AG20443 (cell line): ENCODE measurements around the gene CNIH1.

Source experiments
- DNase-seq: peaks from one replicate; pipeline ENCODE4 v3.0.0; 2012; ENCODE audit warnings: low spot score, mixed read lengths

Gene CNIH1

GRCh38 chr14:54440873-54441868, at the start of gene CNIH1:
Gene CNIH1, minus strand, starts transcription at chr14:54441374. Its CDS starts 47 bp downstream, at chr14:54441327.
- DNase-seq, result peak; percentile 99

- no peak for DNase-seq
These were observed 49.4 kb upstream of the CNIH1 start for GRCh38 chr14:54490445-54491175.

GRCh38 chr14:54489731-54490444, 48.7 kb upstream of the CNIH1 start:
- DNase-seq, result no peak

- no peak for DNase-seq
These were observed 48.1 kb upstream of the CNIH1 start for GRCh38 chr14:54489318-54489683.

GRCh38 chr14:54488646-54489317, 47.6 kb upstream of the CNIH1 start, which contains the start of gene GMFB:
Gene GMFB, minus strand, starts transcription at chr14:54488980. Its CDS starts 53 bp downstream, at chr14:54488927.
- DNase-seq, result peak; percentile 95

- DNase-seq, result no peak
These were observed 47.1 kb upstream of the CNIH1 start for GRCh38 chr14:54488318-54488645.

GRCh38 chr14:54487771-54488170, 46.6 kb upstream of the CNIH1 start:
- DNase-seq, result peak; percentile 78

- no peak for DNase-seq
These were observed 45.5 kb upstream of the CNIH1 start for GRCh38 chr14:54486685-54487084.

- no peak for DNase-seq
These were observed 42.7 kb upstream of the CNIH1 start for GRCh38 chr14:54483846-54484245.

GRCh38 chr14:54483073-54483745, 42.0 kb upstream of the CNIH1 start:
- no peak for DNase-seq

- no peak for DNase-seq
These were observed 40.5 kb upstream of the CNIH1 start for GRCh38 chr14:54481695-54482094.

- DNase-seq, result no peak
These were observed 39.8 kb upstream of the CNIH1 start for GRCh38 chr14:54480830-54481562.

- DNase-seq, result no peak
These were observed 37.6 kb upstream of the CNIH1 start for GRCh38 chr14:54478636-54479215.

- DNase-seq, result no peak
These were observed 34.7 kb upstream of the CNIH1 start for GRCh38 chr14:54475911-54476310.

GRCh38 chr14:54475187-54475899, 34.2 kb upstream of the CNIH1 start:
- no peak for DNase-seq

GRCh38 chr14:54474232-54474793, 33.1 kb upstream of the CNIH1 start:
- DNase-seq, result no peak

- no peak for DNase-seq
These were observed 31.1 kb upstream of the CNIH1 start for GRCh38 chr14:54472315-54472714.

GRCh38 chr14:54471641-54472040, 30.5 kb upstream of the CNIH1 start:
- DNase-seq, result no peak

- no peak for DNase-seq
These were observed 29.5 kb upstream of the CNIH1 start for GRCh38 chr14:54470701-54471100.
